Colonic mucosa (tissue), 4 donors: ENCODE data around the gene TWSG1. TPM values are rescaled to one million over a fixed set of nuclear protein-coding genes. Genes with fewer than 3 reads are reported as not detected.
"Not testable (repeated sequence)": the region's sequence is repeated elsewhere in the genome, so short reads cannot be mapped to it uniquely, and the experiment has no call there.

Experiments used
- DNase-seq: peaks from one replicate; pipeline ENCODE4 v3.0.0-alpha.2; 2020
- H3K27ac ChIP-seq: fragments of 200-600 bp; one replicate; pipeline ENCODE4 v1.8.0; 2021
- H3K27me3 ChIP-seq: fragments of 200-600 bp; one replicate; pipeline ENCODE4 v1.8.0; 2021
- H3K36me3 ChIP-seq: fragments of 200-600 bp; one replicate; pipeline ENCODE4 v1.8.0; 2021
- H3K4me1 ChIP-seq: fragments of 200-600 bp; one replicate; pipeline ENCODE4 v1.8.0; 2021; ENCODE audit warnings: mild to moderate bottlenecking
- H3K4me3 ChIP-seq: fragments of 200-600 bp; one replicate; pipeline ENCODE4 v1.8.0; 2021
- H3K9ac ChIP-seq, 2 donors: one replicate each; pipeline ENCODE4 v1.7.0; 2013; ENCODE audit warnings: control low read depth in 2 of 2, low read depth in 2 of 2, low read length in 2 of 2
- H3K9me3 ChIP-seq: fragments of 200-600 bp; one replicate; pipeline ENCODE4 v1.8.0; 2021
- intact Hi-C: fragments of 100-400 bp; cut with DNase I; formaldehyde crosslinking; loops from one replicate; pipeline ENCODE4 v1.14.1; 2022
- total RNA-seq, 2 donors: library from RNA; stranded (reverse); fragmentation: NEBNext Ultra II Directional in 1 of 2; extraction: Animal tissue kit (Norgen Biotek cat#: 25700) in 1 of 2; gene quantifications; one replicate each; pipeline ENCODE4 v1.2.1, GENCODE V29; 2021
- TF ChIP-seq, protein P1 (sequence below): fragments of 200-600 bp; IDR thresholded peaks from one replicate; pipeline ENCODE4 v1.8.0; 2022; ENCODE audit warnings: antibody characterized with exemption, mild to moderate bottlenecking
- donor health status: healthy.
- donor health status: DM: no; HTN: no; CAD: no.
- donor health status: DM: no; HTN: no; CAD: no.

TWSG1 gene
- total RNA-seq, 2 donors from 2014 or later = 14.1 to 25.1 TPM

DNA sequence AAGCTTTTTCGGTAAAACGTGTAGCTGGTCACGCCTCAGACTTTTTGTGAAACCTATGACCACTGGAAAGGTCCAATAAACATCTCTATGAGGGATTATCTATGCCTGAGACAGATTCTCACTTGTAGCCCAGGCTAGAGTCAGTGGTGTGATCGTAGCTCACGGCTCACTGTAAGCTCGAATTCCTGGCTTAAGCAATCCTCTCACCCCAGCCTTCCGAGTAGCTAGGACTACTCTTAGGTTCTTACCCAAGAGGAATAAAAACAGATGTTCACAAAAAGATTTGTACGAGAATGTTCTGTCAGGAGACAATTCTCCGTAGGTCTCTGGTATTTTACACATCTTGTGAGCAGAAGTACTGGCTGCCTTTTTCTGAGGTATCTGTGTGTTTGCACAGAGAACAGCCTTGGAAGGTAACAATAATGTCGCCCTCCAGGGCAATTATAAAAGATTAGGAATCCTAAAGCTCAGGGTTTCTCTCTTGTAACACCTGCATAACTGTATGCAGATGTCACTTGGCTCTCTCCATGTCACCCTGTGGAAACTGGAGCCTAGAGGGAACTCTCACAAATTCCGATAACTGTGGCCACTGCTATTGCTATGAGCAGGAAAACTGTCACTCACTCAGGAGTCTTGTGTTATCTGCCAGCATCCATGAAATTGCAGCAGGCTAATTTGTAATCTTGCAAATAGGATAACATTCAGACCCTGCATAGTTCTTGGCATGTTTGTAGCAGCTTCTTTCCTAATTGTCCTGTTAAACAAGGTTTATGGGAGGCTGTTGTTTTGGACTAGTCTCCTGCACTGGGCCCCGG is 115.2 kb downstream of the TWSG1 start:
- H3K36me3 ChIP-seq = no peaks in the 10 kb centered on the region
- H3K27ac ChIP-seq = no peak overlapping the region
- no peak overlapping the region for H3K4me3 ChIP-seq
- TF ChIP-seq, protein P1, sequence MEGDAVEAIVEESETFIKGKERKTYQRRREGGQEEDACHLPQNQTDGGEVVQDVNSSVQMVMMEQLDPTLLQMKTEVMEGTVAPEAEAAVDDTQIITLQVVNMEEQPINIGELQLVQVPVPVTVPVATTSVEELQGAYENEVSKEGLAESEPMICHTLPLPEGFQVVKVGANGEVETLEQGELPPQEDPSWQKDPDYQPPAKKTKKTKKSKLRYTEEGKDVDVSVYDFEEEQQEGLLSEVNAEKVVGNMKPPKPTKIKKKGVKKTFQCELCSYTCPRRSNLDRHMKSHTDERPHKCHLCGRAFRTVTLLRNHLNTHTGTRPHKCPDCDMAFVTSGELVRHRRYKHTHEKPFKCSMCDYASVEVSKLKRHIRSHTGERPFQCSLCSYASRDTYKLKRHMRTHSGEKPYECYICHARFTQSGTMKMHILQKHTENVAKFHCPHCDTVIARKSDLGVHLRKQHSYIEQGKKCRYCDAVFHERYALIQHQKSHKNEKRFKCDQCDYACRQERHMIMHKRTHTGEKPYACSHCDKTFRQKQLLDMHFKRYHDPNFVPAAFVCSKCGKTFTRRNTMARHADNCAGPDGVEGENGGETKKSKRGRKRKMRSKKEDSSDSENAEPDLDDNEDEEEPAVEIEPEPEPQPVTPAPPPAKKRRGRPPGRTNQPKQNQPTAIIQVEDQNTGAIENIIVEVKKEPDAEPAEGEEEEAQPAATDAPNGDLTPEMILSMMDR = no peak
- no peaks in the 10 kb centered on the region for H3K9me3 ChIP-seq
- DNase-seq = no peak
- intact Hi-C loops = no loop called here
- no peaks in the 10 kb centered on the region for H3K4me1 ChIP-seq
- H3K9ac ChIP-seq = no peak overlapping the region
- no peaks in the 10 kb centered on the region for H3K27me3 ChIP-seq

DNA sequence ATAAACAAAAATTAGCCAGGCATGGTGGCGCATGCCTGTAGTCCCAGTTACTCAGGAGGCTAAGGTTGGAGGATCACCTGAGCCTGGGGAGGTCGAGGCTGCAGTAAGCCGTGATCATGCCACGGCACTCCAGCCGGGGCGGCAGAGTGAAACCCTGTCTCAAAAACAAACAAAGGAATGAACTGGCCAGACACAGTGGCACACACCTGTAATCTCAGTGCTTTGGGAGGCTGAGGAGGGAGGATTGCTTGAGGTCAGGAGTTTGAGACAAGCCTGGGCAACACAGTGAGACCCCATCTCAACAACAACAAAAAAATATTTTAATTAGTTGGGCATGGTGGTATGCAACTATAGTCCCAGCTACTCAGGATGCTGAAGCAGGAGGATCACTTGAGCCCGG is 116.3 kb downstream of the TWSG1 start:
- H3K9me3 ChIP-seq, H3K4me3 ChIP-seq, H3K36me3 ChIP-seq, H3K27ac ChIP-seq, H3K9ac ChIP-seq, H3K27me3 ChIP-seq, intact Hi-C loops, DNase-seq, H3K4me1 ChIP-seq: not testable (repeated sequence)

Other genes starting within 250 kb of the TWSG1 start
- 100 to 1,000 TPM; 175 to 203 TPM for gene NDUFV2, start 232.1 kb upstream of the TWSG1 start, total RNA-seq
- gene ANKRD12, start 198.0 kb upstream of the TWSG1 start, total RNA-seq = 10 to 100 TPM; 27.9 to 55.7 TPM
- 10 to 100 TPM; 59.1 to 64.9 TPM for gene RALBP1, start 140.7 kb downstream of the TWSG1 start, total RNA-seq